PC-3 (cell line): ENCODE measurements around the gene PPP1R2C.

ENCODE experiments used
- CTCF ChIP-seq: fragments of 300-600 bp; sonication (generic); conservative IDR thresholded peaks from 2 replicates; pipeline ENCODE4 v1.5.1; 2017; ENCODE audit warnings: antibody characterized with exemption, low read depth, mild to moderate bottlenecking, low read length
- EZH2 ChIP-seq: fragments of 300-600 bp; sonication (generic); IDR thresholded peaks from one replicate; pipeline ENCODE4 v1.6.1; 2017; ENCODE audit warnings: antibody characterized with exemption, mild to moderate bottlenecking, low read length; ENCODE audit not compliant: unreplicated experiment
- EZH2phosphoT487 ChIP-seq: fragments of 300-600 bp; sonication (generic); IDR thresholded peaks from 2 replicates; pipeline ENCODE4 v1.6.1; 2018; ENCODE audit warnings: mild to moderate bottlenecking, antibody characterized with exemption, low read length, borderline replicate concordance

GRCh38 chrX:42751573-42751972 lies 26.4 kb downstream of the PPP1R2C start:
- TF ChIP-seq CTCF (no peak), EZH2 (no peak), EZH2phosphoT487 (no peak)
